ENCODE measurements around the gene TRDMT1.

DNA sequence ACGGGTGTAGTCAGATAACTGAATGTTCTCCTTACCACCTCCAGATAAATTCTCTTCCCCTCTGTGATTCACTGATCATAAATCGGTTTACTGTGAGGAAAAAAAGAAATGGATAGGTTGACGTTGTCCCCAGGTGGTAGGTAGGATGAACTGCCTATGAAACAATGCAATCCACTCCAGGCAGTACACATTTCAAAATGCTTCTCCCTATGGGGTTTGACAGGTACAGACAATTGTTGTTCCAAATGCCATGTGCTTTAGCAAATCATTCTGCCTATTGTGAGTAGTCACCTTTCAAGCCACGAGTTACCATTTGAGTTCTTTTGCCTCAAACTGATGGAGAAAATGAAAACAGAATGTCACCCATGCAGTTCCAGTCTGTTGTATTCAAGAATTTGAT lies 48.3 kb upstream of the TRDMT1 start:
- TF ChIP-seq, protein P1, sequence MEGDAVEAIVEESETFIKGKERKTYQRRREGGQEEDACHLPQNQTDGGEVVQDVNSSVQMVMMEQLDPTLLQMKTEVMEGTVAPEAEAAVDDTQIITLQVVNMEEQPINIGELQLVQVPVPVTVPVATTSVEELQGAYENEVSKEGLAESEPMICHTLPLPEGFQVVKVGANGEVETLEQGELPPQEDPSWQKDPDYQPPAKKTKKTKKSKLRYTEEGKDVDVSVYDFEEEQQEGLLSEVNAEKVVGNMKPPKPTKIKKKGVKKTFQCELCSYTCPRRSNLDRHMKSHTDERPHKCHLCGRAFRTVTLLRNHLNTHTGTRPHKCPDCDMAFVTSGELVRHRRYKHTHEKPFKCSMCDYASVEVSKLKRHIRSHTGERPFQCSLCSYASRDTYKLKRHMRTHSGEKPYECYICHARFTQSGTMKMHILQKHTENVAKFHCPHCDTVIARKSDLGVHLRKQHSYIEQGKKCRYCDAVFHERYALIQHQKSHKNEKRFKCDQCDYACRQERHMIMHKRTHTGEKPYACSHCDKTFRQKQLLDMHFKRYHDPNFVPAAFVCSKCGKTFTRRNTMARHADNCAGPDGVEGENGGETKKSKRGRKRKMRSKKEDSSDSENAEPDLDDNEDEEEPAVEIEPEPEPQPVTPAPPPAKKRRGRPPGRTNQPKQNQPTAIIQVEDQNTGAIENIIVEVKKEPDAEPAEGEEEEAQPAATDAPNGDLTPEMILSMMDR (conservative IDR thresholded peaks at IDR 0.05): peak; percentile 44; the same call in 1 of the 2 replicates
- no peak for TF ChIP-seq EZH2 (IDR thresholded peaks at IDR 0.05; ENCODE audit: low read depth)
